Stimulated activated CD8-positive, alpha-beta memory T cell treated with anti-CD3 and anti-CD28 coated beads, Interleukin-2, amount 100 ng/mL, for 48 hours (primary cell): ENCODE measurements around the gene MMP20.

Experiments
- DNase-seq, 2 donors: peaks; one replicate each; pipeline ENCODE4 v3.0.0-alpha.2; 2020; ENCODE audit warnings: low read depth in 2 of 2

The MMP20 gene

DNA sequence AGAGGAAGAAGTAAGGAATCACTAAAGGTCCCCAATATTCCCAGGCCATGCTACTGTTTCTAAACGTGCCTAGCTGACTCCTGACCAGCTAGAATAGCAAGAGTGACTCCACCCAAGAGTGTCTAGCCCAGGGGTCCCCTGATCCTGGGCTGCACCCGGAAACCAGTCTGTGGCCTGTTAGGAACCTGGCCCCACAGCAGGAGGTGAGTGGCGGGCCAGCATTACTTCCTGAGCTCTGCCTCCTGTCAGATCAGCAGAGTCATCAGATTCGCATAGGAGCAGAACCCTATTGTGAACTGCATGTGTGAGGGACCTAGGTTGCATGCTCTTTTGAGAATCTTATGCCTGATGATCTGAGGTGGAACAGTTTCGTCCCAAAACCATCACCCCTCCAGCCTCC, 2.0 kb downstream of the MMP20 start:
- no peak for DNase-seq

- DNase-seq, result no peak
Measured at GRCh38 chr11:102622258-102622657, 2.9 kb downstream of the MMP20 start.

DNA sequence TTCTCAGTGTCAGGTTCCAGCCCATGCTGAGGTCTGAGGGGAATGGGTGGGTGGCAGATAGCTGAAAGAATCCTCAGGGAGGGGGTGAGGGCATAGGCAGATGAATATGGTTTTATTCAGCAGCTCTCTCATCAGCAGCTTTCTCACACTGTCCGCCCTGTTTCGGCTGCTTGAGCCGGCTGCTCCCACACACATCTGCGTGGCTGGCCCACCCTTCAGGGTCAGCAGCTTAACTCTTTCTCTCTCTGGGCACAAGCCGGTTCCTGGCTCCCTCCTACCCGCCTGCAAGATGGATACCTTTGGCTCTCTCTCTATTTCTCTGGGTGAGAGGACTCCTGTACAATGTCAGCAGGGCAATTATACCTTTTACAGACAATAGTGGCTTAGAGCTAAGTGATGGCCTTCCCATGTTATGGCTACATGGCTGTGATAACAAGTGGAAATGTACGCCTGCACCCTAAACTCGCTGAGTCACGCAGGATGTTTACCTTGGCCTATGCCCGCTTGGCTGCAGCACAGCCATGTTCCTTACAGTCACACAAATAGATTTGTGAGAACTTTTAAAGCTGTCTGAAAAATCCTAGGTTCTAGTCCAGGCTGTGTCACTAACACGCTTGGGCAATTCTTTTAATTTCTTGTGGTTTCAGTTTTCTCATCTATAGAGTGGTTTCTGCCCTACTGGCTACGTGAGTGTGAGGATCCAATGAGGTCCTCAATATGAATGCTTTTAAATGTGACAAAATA, 4.1 kb downstream of the MMP20 start:
- no peak for DNase-seq

GRCh38 chr11:102620179-102620578, 5.0 kb downstream of the MMP20 start:
- DNase-seq, result no peak

DNA sequence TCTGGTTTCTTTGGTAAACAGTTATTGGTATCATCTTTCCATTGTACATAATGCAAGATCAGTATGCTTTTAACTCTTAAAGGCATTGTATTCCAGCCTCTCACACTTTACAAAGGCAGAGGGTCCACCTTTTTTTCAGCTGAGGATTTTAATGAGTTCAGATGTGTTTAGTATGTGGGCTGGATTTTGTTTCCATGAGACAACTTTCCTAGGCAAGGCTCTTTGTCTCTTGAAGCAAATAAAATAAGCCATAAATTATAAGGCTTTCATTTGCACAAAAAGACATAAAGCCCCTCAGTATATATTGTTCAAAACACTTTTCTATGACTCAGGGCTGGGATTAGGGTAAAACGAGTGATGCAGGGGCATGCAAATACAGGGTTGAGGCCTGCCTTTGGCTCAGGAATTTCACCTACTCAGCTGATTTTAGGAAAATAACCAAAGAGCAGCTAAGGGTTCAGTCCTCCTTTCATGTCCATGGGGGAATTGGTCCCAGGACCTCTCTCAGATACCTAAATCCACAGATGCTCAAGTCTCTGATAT, 7.6 kb downstream of the MMP20 start:
- DNase-seq, result no peak

GRCh38 chr11:102615894-102616432, 9.2 kb downstream of the MMP20 start:
- DNase-seq, result no peak

GRCh38 chr11:102615077-102615893, 9.8 kb downstream of the MMP20 start:
- no peak for DNase-seq

DNA sequence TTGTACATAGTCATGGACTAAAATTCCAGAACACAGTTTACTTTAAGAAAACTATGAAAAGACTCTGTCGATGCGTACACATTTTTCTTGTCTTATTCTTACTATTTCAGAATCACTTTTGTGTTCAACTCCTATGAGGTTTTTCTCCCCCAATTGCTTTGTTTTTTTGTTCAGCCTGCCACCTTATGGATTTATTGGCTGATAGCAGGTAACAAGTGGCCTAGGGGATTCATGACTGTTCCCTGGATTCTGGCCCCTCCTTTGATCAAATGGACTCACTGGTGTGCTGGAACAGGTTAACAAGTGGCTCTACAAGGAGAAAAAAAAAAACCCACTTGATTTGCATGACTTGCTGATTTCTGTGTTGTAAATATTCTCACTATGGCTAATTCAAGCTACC, 10.6 kb downstream of the MMP20 start:
- no peak for DNase-seq

- DNase-seq, result no peak
Measured at GRCh38 chr11:102614031-102614430, 11.1 kb downstream of the MMP20 start.

- no peak for DNase-seq
Measured at GRCh38 chr11:102613450-102613849, 11.7 kb downstream of the MMP20 start.

- DNase-seq, result no peak
Measured at GRCh38 chr11:102611291-102611690, 13.8 kb downstream of the MMP20 start.

- no peak for DNase-seq
Measured at GRCh38 chr11:102610200-102610599, 14.9 kb downstream of the MMP20 start.

DNA sequence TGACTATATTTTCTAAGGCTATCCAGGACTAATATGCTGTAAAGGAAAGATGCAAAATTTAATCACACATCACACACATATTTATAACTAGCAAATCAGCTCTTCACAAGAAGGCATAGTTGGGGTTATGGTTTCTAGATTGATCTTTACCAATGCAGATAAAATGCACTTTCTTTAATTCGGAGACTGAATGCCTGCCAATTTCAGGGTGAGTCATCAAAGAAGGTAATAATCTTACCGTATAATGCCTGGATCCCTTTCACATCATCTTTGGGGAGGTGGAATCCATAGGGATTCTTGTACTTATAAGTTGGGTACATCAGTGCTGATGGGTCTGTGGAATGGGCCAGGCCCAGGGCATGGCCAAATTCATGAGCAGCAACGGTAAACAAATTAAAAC, 16.4 kb downstream of the MMP20 start:
- DNase-seq, result no peak

DNA sequence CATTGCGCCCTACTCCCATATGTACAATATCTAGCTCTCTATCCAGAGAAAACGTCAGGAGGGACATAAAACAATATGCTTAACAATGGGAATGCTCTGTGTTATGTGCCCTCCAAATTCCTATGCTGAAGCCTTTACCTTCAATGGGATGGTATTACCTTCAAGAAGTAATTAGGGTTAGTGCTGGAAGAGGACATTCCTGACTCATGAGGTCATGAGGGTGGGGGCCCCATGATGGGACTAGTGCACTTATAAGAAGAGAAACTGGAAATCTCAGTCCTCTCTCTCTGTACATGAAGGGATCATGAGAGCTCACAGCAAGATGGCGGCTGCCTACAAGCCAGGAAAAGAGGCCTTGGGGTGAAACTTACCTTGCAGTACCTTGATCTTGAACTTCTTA, 20.3 kb downstream of the MMP20 start:
- DNase-seq, result no peak

GRCh38 chr11:102604011-102604410, 21.1 kb downstream of the MMP20 start:
- no peak for DNase-seq

DNA sequence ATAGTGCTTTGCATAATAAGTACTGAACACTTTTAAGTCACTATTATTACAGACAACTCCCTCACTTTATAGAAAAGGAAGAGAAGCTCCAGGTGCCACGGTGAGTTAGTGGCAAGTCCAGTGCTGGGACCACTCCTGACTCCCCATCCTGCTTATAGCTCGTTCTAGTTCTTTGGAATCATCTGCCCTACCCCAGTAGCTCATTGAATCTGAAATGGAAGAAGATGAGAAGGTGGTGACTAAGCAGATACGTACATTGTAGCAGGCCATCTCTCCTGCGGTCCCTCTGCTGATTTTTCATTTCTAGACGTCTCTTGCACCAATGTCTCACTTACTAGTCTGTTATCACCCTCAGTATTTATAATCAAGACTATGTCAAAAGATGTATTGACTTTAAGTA, 21.6 kb downstream of the MMP20 start:
- no peak for DNase-seq

- no peak for DNase-seq
Measured at GRCh38 chr11:102603091-102603490, 22.0 kb downstream of the MMP20 start.

- no peak for DNase-seq
Measured at GRCh38 chr11:102600666-102601065, 24.5 kb downstream of the MMP20 start.

DNA sequence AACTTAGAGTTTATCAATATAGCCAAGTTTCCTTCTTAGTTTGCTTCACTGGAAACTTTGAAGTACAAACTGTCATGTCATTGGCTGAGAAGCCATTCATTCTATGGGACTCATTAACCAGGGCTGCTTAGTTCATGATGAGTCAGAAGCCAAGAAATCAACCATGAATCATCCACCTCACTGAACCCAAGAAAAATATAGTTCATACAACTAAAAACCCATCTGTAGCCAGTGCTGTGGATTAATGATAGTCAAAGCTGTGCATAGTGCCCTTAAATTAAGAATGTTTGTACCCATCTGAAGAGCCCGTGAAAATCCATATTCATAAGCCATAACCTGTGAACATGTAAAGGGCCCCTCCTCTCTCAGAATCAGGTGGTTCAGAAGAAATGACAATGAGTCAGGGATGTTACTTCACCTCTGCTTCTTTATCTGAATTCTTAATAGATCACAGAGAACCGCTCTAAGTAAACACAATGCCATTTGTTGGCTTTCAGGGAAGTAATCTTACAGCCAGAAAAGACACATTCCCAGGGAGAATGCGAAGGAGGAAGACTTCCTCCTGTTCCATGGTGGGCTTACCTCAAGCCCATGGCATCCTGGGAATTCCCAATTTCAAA, 25.4 kb downstream of the MMP20 start:
- no peak for DNase-seq

GRCh38 chr11:102598272-102598671, 26.9 kb downstream of the MMP20 start:
- no peak for DNase-seq

DNA sequence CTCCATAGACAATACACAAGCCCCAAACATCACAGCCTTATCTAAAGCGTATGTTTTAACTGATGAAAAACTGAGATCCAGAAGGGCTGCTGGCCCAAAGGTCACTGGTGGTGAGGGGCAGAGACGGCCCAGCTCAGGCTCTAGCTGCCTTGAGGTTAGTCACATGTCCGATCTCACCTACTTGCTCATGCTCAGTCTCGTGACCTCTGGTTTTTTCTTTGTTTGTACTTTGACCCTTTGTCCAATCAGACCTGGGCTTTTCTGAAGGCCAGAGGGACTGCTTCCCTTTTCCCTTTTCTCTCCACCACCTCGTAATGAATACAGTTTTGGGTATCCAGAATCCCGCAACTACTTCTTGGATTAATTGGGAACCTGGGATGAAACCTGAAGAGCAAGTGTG, 28.6 kb downstream of the MMP20 start:
- DNase-seq, result no peak
